Fibroblast of villous mesenchyme (primary cell): ENCODE measurements around the gene TIAM2. TPM values are rescaled to one million over a fixed set of nuclear protein-coding genes. Genes with fewer than 3 reads are reported as not detected.

Source experiments
- DNase-seq: peaks from one replicate; pipeline ENCODE4 v3.0.0-alpha.2; 2010; ENCODE audit warnings: low read depth
- H3K4me3 ChIP-seq: 2 replicates; pipeline ENCODE4 v1.5.1; 2011; ENCODE audit warnings: low read depth, mild to moderate bottlenecking, low read length
- total RNA-seq: library from RNA; depleted of rRNA; stranded (reverse); fragments of >200 nt; gene quantifications from 2 replicates; pipeline ENCODE4 v1.2.3, GENCODE V29; 2012
- TF ChIP-seq, protein P1 (sequence below): IDR thresholded peaks from 2 replicates; pipeline ENCODE4 v1.5.1; 2012; ENCODE audit warnings: low read depth, mild to moderate bottlenecking, low read length; ENCODE audit not compliant: insufficient read depth

Gene TIAM2
- total RNA-seq, 1 donor, result 8.6 TPM

GRCh38 chr6:155303361-155303870 is 308.3 kb downstream of the TIAM2 start:
- no peak overlapping the region for H3K4me3 ChIP-seq
- TF ChIP-seq, protein P1, sequence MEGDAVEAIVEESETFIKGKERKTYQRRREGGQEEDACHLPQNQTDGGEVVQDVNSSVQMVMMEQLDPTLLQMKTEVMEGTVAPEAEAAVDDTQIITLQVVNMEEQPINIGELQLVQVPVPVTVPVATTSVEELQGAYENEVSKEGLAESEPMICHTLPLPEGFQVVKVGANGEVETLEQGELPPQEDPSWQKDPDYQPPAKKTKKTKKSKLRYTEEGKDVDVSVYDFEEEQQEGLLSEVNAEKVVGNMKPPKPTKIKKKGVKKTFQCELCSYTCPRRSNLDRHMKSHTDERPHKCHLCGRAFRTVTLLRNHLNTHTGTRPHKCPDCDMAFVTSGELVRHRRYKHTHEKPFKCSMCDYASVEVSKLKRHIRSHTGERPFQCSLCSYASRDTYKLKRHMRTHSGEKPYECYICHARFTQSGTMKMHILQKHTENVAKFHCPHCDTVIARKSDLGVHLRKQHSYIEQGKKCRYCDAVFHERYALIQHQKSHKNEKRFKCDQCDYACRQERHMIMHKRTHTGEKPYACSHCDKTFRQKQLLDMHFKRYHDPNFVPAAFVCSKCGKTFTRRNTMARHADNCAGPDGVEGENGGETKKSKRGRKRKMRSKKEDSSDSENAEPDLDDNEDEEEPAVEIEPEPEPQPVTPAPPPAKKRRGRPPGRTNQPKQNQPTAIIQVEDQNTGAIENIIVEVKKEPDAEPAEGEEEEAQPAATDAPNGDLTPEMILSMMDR, result no peak
- peak; percentile 37 for DNase-seq

- no peak overlapping the region for H3K4me3 ChIP-seq
- TF ChIP-seq, protein P1, result no peak
- no peak for DNase-seq
These were observed 311.8 kb downstream of the TIAM2 start for GRCh38 chr6:155306958-155307357.
